ENCODE data around the gene CCT8. TPM values are rescaled to one million over a fixed set of nuclear protein-coding genes. Genes with fewer than 3 reads are reported as not detected.

The CCT8 gene
- total RNA-seq, 1 experiment from 2014 or later = 128 TPM

- peaks cover 7% of the 10 kb centered on the region for H4K20me1 ChIP-seq (ENCODE audit: insufficient read depth)
- DNase-seq = no peak
- H2AFZ ChIP-seq = no peak overlapping the region
- H3K4me1 ChIP-seq (replicated peaks; ENCODE audit: insufficient read depth) = no peaks in the 10 kb centered on the region
- H3K36me3 ChIP-seq (ENCODE audit: low read depth) = peaks cover 18% of the 10 kb centered on the region; the same call in 1 of the 2 replicates
- H3K4me2 ChIP-seq = no peak overlapping the region
- ChIA-PET CTCF (no interaction called here), POLR2A (ENCODE audit: unreplicated experiment) (no interaction called here)
- BruUV-seq (replicated peaks) = no TSS peak
- no peaks in the 10 kb centered on the region for H3K27me3 ChIP-seq (ENCODE audit: insufficient read depth, low read depth)
- H3K9me2 ChIP-seq (ENCODE audit: insufficient read depth) = no peaks in the 10 kb centered on the region
- H3F3A ChIP-seq (ENCODE audit: insufficient read depth, low read depth) = peaks cover 41% of the 10 kb centered on the region
- no peak overlapping the region for H3K27ac ChIP-seq
- intact Hi-C loops (cut with micrococcal nuclease; ENCODE audit: unreplicated experiment) = no loop called here
- H3K79me2 ChIP-seq (ENCODE audit: low read depth) = no peaks in the 10 kb centered on the region
- no peak for TF ChIP-seq EZH2 (IDR thresholded peaks at IDR 0.05; ENCODE audit: low read depth)
- TF ChIP-seq, protein P1, sequence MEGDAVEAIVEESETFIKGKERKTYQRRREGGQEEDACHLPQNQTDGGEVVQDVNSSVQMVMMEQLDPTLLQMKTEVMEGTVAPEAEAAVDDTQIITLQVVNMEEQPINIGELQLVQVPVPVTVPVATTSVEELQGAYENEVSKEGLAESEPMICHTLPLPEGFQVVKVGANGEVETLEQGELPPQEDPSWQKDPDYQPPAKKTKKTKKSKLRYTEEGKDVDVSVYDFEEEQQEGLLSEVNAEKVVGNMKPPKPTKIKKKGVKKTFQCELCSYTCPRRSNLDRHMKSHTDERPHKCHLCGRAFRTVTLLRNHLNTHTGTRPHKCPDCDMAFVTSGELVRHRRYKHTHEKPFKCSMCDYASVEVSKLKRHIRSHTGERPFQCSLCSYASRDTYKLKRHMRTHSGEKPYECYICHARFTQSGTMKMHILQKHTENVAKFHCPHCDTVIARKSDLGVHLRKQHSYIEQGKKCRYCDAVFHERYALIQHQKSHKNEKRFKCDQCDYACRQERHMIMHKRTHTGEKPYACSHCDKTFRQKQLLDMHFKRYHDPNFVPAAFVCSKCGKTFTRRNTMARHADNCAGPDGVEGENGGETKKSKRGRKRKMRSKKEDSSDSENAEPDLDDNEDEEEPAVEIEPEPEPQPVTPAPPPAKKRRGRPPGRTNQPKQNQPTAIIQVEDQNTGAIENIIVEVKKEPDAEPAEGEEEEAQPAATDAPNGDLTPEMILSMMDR (conservative IDR thresholded peaks at IDR 0.05) = no peak
- no peak overlapping the region for H3K4me3 ChIP-seq
- H3K9me3 ChIP-seq (ENCODE audit: insufficient read depth, low read depth) = no peaks in the 10 kb centered on the region
These were observed 17.4 kb downstream of the CCT8 start for GRCh38 chr21:29056005-29056404.

GRCh38 chr21:29055080-29055479 is 18.4 kb downstream of the CCT8 start:
- TF ChIP-seq, protein P1 (conservative IDR thresholded peaks at IDR 0.05) = no peak
- BruUV-seq (replicated peaks) = no TSS peak
- Histone ChIP-seq H3K4me3 (no peak overlapping the region), H3K9me3 (ENCODE audit: insufficient read depth, low read depth) (no peaks in the 10 kb centered on the region), H3K79me2 (ENCODE audit: low read depth) (no peaks in the 10 kb centered on the region), H3K27me3 (ENCODE audit: insufficient read depth, low read depth) (no peaks in the 10 kb centered on the region), H2AFZ (no peak overlapping the region), H3K4me1 (replicated peaks; ENCODE audit: insufficient read depth) (no peaks in the 10 kb centered on the region), H3K9me2 (ENCODE audit: insufficient read depth) (no peaks in the 10 kb centered on the region), H4K20me1 (ENCODE audit: insufficient read depth) (peaks cover 7% of the 10 kb centered on the region; the same call in 1 of the 2 replicates), H3K4me2 (no peak overlapping the region), H3K36me3 (ENCODE audit: low read depth) (peaks cover 15% of the 10 kb centered on the region; the same call in 1 of the 2 replicates), H3K27ac (no peak overlapping the region), H3F3A (ENCODE audit: insufficient read depth, low read depth) (peaks cover 37% of the 10 kb centered on the region)
- no peak for DNase-seq
- intact Hi-C loops (cut with micrococcal nuclease; ENCODE audit: unreplicated experiment) = no loop called here
- POLR2A ChIA-PET (ENCODE audit: unreplicated experiment) = no interaction called here
- CTCF ChIA-PET = no interaction called here

DNA sequence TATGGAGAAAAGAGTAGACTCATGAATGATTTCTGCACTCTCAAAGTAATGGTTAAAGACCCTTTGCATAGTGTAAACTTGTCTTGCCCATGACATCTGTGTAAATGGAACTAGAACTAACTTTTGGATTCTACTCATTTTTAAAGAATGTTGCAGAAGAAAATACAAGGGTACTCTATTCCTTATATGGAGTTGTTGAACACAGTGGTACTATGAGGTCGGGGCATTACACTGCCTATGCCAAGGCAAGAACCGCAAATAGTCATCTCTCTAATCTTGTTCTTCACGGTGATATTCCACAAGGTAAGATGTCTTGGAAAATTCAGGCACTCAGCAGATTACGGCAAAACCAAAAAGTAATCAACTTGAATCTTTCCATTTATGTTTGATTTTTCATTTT is 19.8 kb downstream of the CCT8 start:
- H3K27ac ChIP-seq = no peak overlapping the region
- H3F3A ChIP-seq (ENCODE audit: insufficient read depth, low read depth) = peaks cover 33% of the 10 kb centered on the region
- no peak overlapping the region for H2AFZ ChIP-seq
- no TSS peak for BruUV-seq (replicated peaks)
- TF ChIP-seq, protein P1 (conservative IDR thresholded peaks at IDR 0.05) = no peak
- TF ChIP-seq EZH2 (IDR thresholded peaks at IDR 0.05; ENCODE audit: low read depth) = no peak
- H3K4me2 ChIP-seq = no peak overlapping the region
- H3K27me3 ChIP-seq (ENCODE audit: insufficient read depth, low read depth) = no peaks in the 10 kb centered on the region
- intact Hi-C loops (cut with micrococcal nuclease; ENCODE audit: unreplicated experiment) = no loop called here
- H3K9me2 ChIP-seq (ENCODE audit: insufficient read depth) = no peaks in the 10 kb centered on the region
- ChIA-PET CTCF (no interaction called here), POLR2A (ENCODE audit: unreplicated experiment) (no interaction called here)
- H3K79me2 ChIP-seq (ENCODE audit: low read depth) = no peaks in the 10 kb centered on the region
- H3K4me3 ChIP-seq = no peak overlapping the region
- 0 out of 2 replicates have a peak, but pooled peaks cover 7% of the 10 kb centered on the region for H4K20me1 ChIP-seq (ENCODE audit: insufficient read depth)
- DNase-seq = no peak
- H3K9me3 ChIP-seq (ENCODE audit: insufficient read depth, low read depth) = no peaks in the 10 kb centered on the region
- no peaks in the 10 kb centered on the region for H3K4me1 ChIP-seq (replicated peaks; ENCODE audit: insufficient read depth)
- H3K36me3 ChIP-seq (ENCODE audit: low read depth) = peaks cover 5% of the 10 kb centered on the region; the same call in 1 of the 2 replicates

All from PC-9 (cell line).